Amniotic stem cell (primary cell): Measurements from ENCODE around the gene RALGAPA2.

ENCODE experiments used
- DNase-seq: peaks from one replicate; lab custom pipeline; 2025; lab: John Stamatoyannopoulos, UW

The RALGAPA2 gene

GRCh38 chr20:20436689-20437088 lies 275.8 kb downstream of the RALGAPA2 start:
- DNase-seq: no peak

DNA sequence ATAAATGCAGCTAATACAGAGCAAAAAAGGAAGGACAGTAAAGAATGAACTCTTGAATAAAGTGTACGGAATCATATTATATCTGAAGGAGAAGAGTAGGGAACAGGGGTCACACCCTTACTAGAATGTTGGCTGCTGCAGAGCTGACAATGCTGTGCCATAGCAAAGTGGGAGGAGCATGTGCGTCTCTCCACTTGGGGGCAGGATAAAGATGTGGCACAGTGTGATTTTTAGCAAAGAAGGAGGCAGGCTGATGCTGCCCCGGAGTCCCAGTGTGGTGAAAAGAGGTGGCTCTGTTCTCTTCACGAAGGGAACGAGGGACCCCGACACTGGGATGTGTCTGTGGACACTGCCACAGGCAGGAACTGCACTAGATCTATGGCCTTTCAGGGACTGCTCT lies 277.0 kb downstream of the RALGAPA2 start:
- no peak for DNase-seq

DNA sequence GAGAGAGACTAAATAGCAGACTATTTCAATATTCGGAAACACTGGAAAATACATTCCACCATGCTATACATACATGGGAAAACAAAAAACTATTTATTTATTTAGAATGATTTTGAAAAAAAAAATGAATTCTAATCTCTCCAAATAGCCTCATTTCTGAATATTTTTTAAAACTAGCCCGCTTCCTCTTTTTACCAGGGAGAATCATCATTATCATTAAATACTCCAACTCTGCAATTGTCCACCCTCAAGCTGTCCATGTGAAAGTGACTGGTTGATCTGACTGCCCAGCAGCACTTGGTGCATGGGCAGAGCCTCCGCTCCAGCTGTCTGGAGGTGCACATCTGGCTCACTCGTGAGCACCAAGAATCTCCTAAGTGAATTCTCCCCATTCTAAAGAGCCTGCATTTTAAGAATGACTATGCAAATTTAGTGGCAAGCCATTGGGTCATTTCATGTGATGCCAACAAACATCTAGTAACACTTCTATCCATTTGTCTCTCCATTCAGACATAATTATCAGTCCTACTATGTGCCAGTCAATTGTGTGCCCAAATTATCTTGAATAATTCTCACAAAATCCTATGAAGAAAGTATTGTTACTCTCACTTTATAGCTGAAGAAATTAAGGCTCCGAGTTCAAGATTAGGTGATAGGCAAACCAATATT lies 279.7 kb downstream of the RALGAPA2 start:
- DNase-seq: no peak

GRCh38 chr20:20430066-20430465 lies 282.4 kb downstream of the RALGAPA2 start:
- DNase-seq: no peak

- no peak for DNase-seq
Observed at GRCh38 chr20:20428067-20428466, 284.4 kb downstream of the RALGAPA2 start.

- no peak for DNase-seq
Observed at GRCh38 chr20:20427227-20427864, 285.1 kb downstream of the RALGAPA2 start.

DNA sequence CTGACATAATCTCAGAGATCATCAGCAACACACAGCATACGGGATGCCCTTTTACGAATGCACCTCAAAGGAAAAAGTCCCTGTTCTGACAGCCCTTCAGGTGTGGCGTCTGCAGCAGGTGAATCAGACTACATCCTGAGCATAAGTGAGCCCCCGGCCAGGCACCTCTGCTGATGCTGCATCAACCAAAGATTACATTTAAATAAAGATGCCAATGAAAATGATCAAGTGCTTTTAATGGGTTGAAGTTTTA lies 285.9 kb downstream of the RALGAPA2 start:
- no peak for DNase-seq

GRCh38 chr20:20425823-20426654 lies 286.4 kb downstream of the RALGAPA2 start:
- DNase-seq: no peak

- no peak for DNase-seq
Observed at GRCh38 chr20:20423117-20423516, 289.3 kb downstream of the RALGAPA2 start.

- DNase-seq: no peak
Observed at GRCh38 chr20:20417876-20418676, 294.4 kb downstream of the RALGAPA2 start.

DNA sequence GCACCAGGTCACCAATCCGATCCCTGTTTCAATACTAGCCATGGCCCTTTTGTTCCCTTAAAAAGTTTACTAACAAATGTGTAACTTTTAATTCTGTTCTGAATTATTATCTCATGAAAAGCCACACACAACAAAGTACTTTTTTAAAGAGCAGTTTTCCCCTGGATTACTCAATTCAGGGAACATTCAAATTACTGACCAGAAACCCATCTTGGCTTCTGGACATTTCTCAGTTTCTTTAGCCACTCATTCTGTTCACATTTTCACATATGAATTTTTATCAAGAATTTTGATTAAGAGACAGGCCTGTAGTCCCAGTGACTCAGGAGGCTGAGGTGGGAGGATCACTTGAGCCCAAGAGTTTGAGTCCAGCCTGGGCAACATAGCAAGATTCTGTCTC lies 297.1 kb downstream of the RALGAPA2 start:
- DNase-seq: no peak

DNA sequence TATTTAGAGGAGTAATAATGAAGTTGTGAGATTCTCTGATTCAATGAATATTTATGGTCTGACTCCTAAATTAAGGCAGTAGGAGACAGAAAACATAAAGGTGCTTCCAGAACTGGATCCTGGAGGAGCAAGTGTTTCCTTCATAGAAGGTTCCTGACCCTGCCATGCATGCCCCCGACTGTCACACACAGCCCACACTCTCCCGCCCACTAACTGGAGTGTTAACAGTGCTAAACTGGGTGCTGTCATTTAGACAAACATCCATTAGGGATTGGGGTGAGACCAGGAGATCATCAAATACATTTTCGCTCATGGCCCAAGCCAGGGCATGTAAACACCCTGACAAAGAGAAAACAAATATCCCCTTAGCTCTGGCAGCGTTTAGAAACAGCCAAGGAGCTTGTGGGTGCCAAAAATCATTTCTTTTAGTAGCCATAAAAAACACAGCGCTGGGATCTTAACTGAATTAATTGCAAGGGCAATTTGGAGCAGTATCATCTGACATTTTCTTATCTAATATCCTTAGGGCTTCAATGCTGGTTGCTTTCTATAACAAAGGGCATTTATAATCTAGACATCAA lies 297.7 kb downstream of the RALGAPA2 start:
- no peak for DNase-seq

- DNase-seq: no peak
Observed at GRCh38 chr20:20413810-20414281, 298.6 kb downstream of the RALGAPA2 start.

- DNase-seq: no peak
Observed at GRCh38 chr20:20412750-20413149, 299.7 kb downstream of the RALGAPA2 start.

GRCh38 chr20:20411836-20412235 lies 300.6 kb downstream of the RALGAPA2 start:
- no peak for DNase-seq

DNA sequence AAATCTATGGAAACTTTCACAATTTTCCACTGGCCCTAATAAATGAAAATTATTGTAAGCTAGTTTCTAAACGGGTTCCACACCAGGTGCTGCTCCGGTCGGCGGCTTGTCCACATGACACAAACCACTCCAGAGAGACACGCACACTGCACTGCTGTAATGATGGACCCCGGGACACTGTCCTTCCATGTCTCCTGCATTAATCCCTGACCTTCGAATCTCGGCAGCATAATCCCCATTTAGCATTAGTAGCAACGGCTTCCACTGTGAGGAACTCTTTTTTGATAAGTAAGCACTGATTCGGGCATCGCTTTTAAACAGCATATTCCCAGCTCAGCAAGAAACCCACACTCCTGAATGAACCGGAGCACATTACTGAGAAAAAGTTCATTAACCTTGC lies 301.0 kb downstream of the RALGAPA2 start:
- DNase-seq: no peak

DNA sequence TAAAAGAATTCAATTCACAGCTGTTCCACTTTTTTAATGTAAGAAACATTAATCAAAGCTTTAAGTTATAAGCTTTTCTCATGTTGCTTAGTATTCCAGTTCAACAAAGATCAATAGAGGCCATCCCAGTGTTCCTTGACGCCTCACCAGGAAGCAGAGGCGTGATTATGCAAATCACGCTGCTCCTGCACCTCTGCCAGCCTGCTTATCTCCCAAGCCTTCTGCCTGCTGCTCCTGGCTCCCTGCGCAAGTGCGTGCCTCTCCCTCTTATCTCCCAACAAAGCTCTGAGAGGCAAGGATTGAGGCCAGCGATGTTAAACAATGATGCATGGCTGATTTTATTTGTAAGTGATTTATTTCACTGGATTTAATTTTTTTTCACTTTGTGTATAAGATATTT lies 301.8 kb downstream of the RALGAPA2 start:
- no peak for DNase-seq

DNA sequence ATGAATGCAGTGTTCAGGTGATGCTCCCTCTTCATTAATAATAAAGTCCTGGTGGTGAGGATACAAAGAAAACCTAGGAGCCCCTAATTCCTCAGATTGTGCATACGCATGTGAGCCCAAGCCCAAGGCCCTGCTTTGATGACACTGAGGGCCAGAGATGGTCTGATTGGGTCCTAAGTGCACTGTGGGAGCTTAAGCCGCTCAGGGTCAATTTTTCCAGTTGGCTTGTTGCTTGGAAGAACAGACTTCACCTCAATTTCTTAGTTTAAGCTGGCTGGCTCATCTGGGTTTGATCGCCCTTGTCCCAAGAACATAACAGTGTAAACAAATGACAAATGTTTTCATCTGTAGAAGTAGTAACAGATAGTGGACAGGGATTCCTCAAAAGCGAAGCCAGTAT lies 303.1 kb downstream of the RALGAPA2 start:
- no peak for DNase-seq

GRCh38 chr20:20407891-20408805 lies 304.3 kb downstream of the RALGAPA2 start:
- no peak for DNase-seq

DNA sequence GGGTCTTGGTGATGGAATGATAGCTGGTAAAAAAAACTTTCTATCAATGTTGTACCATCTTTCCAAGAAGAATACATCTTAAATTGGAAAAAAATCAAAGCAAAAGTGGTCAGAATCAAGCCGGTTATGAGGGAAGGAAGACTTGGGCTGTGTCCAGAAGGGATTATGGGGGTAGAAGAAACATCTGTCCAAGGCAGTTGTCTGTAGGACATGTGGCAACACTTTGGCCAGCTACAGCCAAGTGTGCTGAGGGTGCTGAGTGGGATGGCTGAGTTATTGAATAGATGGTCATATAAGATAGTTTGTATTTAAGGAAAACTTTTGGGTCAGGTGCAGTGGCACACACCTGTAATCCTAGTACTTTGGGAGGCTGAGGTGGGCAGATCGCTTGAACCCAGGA lies 306.1 kb downstream of the RALGAPA2 start:
- no peak for DNase-seq

- no peak for DNase-seq
Observed at GRCh38 chr20:20405623-20406022, 306.8 kb downstream of the RALGAPA2 start.
